NCI-H2029 treated with DMSO at 0.1 percent for 48 hours (cell line): ENCODE results near the gene HCRTR1.

Experiments used
- DNase-seq: peaks from one replicate; lab custom pipeline; 2025; lab: John Stamatoyannopoulos, UW

HCRTR1 gene

GRCh38 chr1:31667065-31667785 lies 49.7 kb downstream of the HCRTR1 start:
- DNase-seq: no peak

GRCh38 chr1:31668303-31668883 lies 50.9 kb downstream of the HCRTR1 start:
- DNase-seq: no peak

- no peak for DNase-seq
Measured at GRCh38 chr1:31669433-31669785, 51.9 kb downstream of the HCRTR1 start.

- peak; percentile 81 for DNase-seq
Measured at GRCh38 chr1:31669786-31670592, 52.5 kb downstream of the HCRTR1 start.

GRCh38 chr1:31670593-31670964 lies 53.1 kb downstream of the HCRTR1 start:
- no peak for DNase-seq

GRCh38 chr1:31671147-31671546 lies 53.7 kb downstream of the HCRTR1 start:
- DNase-seq: no peak

GRCh38 chr1:31671561-31672201 lies 54.2 kb downstream of the HCRTR1 start:
- no peak for DNase-seq

- DNase-seq: no peak
Measured at GRCh38 chr1:31672986-31673385, 55.5 kb downstream of the HCRTR1 start.

GRCh38 chr1:31673433-31673832 lies 55.9 kb downstream of the HCRTR1 start:
- DNase-seq: no peak

- no peak for DNase-seq
Measured at GRCh38 chr1:31674626-31675025, 57.1 kb downstream of the HCRTR1 start.

- DNase-seq: no peak
Measured at GRCh38 chr1:31675161-31675560, 57.7 kb downstream of the HCRTR1 start.

- no peak for DNase-seq
Measured at GRCh38 chr1:31675756-31676155, 58.3 kb downstream of the HCRTR1 start.
